Spinal cord (tissue), 10 donors: ENCODE measurements around the gene ZNF22. TPM values are rescaled to one million over a fixed set of nuclear protein-coding genes. Genes with fewer than 3 reads are reported as not detected.

ENCODE experiments used
- DNase-seq, 6 donors: peaks; one replicate each; pipeline versions ENCODE4 v3.0.0 to v3.0.0-alpha.2; 2013 to 2015; ENCODE audit warnings: low spot score in 6 of 6, low read depth in 4 of 6
- H3K27ac ChIP-seq: one replicate; pipeline ENCODE4 v1.5.1; 2013; ENCODE audit warnings: low read depth, low read length, control low read depth
- H3K27me3 ChIP-seq: one replicate; pipeline ENCODE4 v1.6.1; 2013; ENCODE audit warnings: low read length; ENCODE audit not compliant: control insufficient read depth, insufficient read depth
- H3K36me3 ChIP-seq: one replicate; pipeline ENCODE4 v1.6.1; 2013; ENCODE audit warnings: low read length; ENCODE audit not compliant: control insufficient read depth, insufficient read depth
- H3K4me1 ChIP-seq: one replicate; pipeline ENCODE4 v1.6.1; 2013; ENCODE audit warnings: low read length; ENCODE audit not compliant: control insufficient read depth, insufficient read depth
- H3K4me3 ChIP-seq: one replicate; pipeline ENCODE4 v1.5.1; 2013; ENCODE audit warnings: low read depth, low read length, control low read depth
- H3K9me3 ChIP-seq: one replicate; pipeline ENCODE4 v1.6.1; 2013; ENCODE audit warnings: low read length; ENCODE audit not compliant: control insufficient read depth, insufficient read depth
- WGBS: methylation state at CpG from one replicate; pipeline ENCODE4 v1.1.5; 2013; ENCODE audit warnings: missing lambda C conversion rate; ENCODE audit not compliant: insufficient coverage; 5-methylcytosine and 5-hydroxymethylcytosine counted together
- polyA plus RNA-seq, 2 donors: library from polyadenylated mRNA; unstranded; fragments of 120-200 nt; gene quantifications; one replicate each; pipeline ENCODE4 v1.2.1, GENCODE V29; 2013; ENCODE audit not compliant: insufficient read length in 2 of 2
- total RNA-seq, 2 donors: library from RNA; depleted of rRNA in 1 of 2; stranded (reverse); fragments of 120-200 nt in 1 of 2; fragments of >200 nt in 1 of 2; gene quantifications; one replicate each; pipeline versions ENCODE4 v1.2.3 to v1.2.4, GENCODE V29; 2013 to 2014
- donor health status: healthy.

ZNF22 gene
- total and polyA plus RNA-seq, 4 donors: 44.5 to 58.6 (median 46.0) TPM

GRCh38 chr10:44963772-44964633 lies 36.7 kb upstream of the ZNF22 start:
- H3K4me3 ChIP-seq: peak overlapping the region; percentile 0
- no peaks in the 10 kb centered on the region for H3K27me3 ChIP-seq
- WGBS: 12% methylated on average over 13 of the region's 15 CpGs
- DNase-seq: peak in 5 of 6 donors; percentile 62 to 91 (median 83)
- no peaks in the 10 kb centered on the region for H3K9me3 ChIP-seq
- H3K36me3 ChIP-seq: peaks cover 15% of the 10 kb centered on the region
- H3K27ac ChIP-seq: peak overlapping the region; percentile 94
- peaks cover 89% of the 10 kb centered on the region for H3K4me1 ChIP-seq

GRCh38 chr10:44965104-44965503 lies 35.6 kb upstream of the ZNF22 start:
- Histone ChIP-seq H3K4me1 (peaks cover 89% of the 10 kb centered on the region), H3K27ac (peak overlapping the region; percentile 94), H3K4me3 (no peak overlapping the region), H3K27me3 (no peaks in the 10 kb centered on the region), H3K36me3 (peaks cover 24% of the 10 kb centered on the region), H3K9me3 (no peaks in the 10 kb centered on the region)
- WGBS: no CpG with 5 or more reads among the region's 1 CpG
- no peak for DNase-seq

DNA sequence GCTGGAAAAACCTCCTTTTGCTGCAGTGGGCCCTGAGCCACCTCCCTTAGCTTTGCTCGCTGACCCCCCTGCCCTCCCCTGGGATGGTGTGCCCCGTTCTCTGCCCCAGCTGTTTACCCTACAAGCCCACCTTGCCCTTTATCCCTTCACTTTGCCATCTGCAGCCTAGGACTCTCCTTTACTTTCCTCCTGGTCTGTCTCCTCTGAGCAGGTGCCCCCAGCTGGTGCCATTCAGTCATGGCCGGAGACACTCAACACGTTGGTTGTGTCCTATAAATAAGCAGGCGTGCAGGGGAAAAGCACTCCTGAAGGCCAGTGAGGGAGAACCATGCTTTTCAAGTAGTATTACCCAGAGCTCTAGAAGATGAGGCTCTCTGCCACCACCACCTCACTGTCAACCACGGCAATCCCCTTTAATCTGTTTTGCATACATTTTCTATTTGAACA lies 35.0 kb upstream of the ZNF22 start:
- H3K4me1 ChIP-seq: peaks cover 83% of the 10 kb centered on the region

GRCh38 chr10:44966129-44966815 lies 34.5 kb upstream of the ZNF22 start:
- Histone ChIP-seq H3K4me3 (no peak overlapping the region), H3K4me1 (peaks cover 77% of the 10 kb centered on the region), H3K9me3 (no peaks in the 10 kb centered on the region), H3K27me3 (no peaks in the 10 kb centered on the region), H3K36me3 (peaks cover 35% of the 10 kb centered on the region), H3K27ac (peak overlapping the region; percentile 94)
- WGBS: 83% methylated on average over 4 of the region's 8 CpGs
- DNase-seq: no peak

More for the DNA sequence above, 35.0 kb upstream of the ZNF22 start:
- WGBS: 67% methylated on average over 2 of the region's 6 CpGs
- Histone ChIP-seq H3K9me3 (no peaks in the 10 kb centered on the region), H3K4me3 (no peak overlapping the region), H3K36me3 (peaks cover 29% of the 10 kb centered on the region), H3K27ac (peak overlapping the region; percentile 94), H3K27me3 (no peaks in the 10 kb centered on the region)
- no peak for DNase-seq

GRCh38 chr10:44966816-44967509 lies 33.8 kb upstream of the ZNF22 start:
- Histone ChIP-seq H3K4me3 (no peak overlapping the region), H3K9me3 (no peaks in the 10 kb centered on the region), H3K4me1 (peaks cover 70% of the 10 kb centered on the region), H3K27ac (peak overlapping the region; percentile 17), H3K27me3 (no peaks in the 10 kb centered on the region), H3K36me3 (peaks cover 42% of the 10 kb centered on the region)
- no peak for DNase-seq
- WGBS: 77% methylated on average over 8 of the region's 8 CpGs

DNA sequence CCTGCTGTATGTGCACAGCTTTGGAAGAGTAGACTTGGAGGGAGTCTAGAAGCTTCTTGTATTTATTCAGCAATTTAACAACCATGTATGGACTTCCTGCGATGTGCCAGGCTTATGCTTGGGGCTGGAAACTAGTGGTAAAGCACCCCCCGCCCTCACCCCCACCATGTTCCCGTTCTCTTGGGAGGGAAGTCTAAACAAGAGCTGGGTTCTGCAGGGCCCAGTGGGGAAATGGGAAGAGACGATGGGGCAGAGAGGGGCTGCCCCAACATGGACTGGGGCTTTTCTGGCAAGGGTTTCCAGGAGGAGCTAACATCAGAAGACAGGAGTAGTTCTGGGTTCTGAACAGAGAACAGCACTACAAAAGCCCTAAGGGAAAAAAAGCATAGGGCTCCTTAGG lies 33.1 kb upstream of the ZNF22 start:
- 73% methylated on average over 1 of the region's 4 CpGs for WGBS
- Histone ChIP-seq H3K27ac (peak overlapping the region; percentile 17), H3K4me1 (peaks cover 64% of the 10 kb centered on the region), H3K27me3 (no peaks in the 10 kb centered on the region), H3K4me3 (no peak overlapping the region), H3K36me3 (peaks cover 45% of the 10 kb centered on the region), H3K9me3 (no peaks in the 10 kb centered on the region)
- DNase-seq: no peak

DNA sequence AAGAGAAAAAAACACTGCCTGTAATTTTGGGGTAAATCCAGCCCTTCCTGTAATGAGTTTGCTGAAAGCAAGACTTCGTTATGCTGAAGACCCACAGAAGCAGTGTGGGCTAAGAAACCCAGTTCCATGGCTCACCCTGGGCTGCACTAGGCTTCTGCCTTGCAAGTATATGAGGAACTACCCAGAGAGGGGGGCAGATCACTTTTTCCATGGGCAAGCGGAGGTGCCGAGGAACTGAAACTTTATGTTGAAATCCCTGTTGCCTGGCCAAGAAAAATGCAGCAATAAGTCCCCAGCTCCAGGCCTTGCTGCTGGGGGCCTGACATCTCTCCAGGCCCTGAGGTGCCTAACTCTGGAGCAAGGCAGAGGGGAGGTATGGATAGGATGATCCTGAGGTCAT lies 32.6 kb upstream of the ZNF22 start:
- Histone ChIP-seq H3K4me3 (no peak overlapping the region), H3K9me3 (no peaks in the 10 kb centered on the region), H3K36me3 (peaks cover 46% of the 10 kb centered on the region), H3K27ac (peak overlapping the region; percentile 17), H3K27me3 (no peaks in the 10 kb centered on the region), H3K4me1 (peaks cover 63% of the 10 kb centered on the region)
- WGBS: 49% methylated on average over 3 of the region's 3 CpGs
- DNase-seq: no peak

GRCh38 chr10:44968500-44969400 lies 32.0 kb upstream of the ZNF22 start:
- H3K27ac ChIP-seq: no peak overlapping the region
- peaks cover 60% of the 10 kb centered on the region for H3K4me1 ChIP-seq
- peaks cover 50% of the 10 kb centered on the region for H3K36me3 ChIP-seq
- H3K4me3 ChIP-seq: no peak overlapping the region
- no peaks in the 10 kb centered on the region for H3K27me3 ChIP-seq
- DNase-seq: no peak
- no peaks in the 10 kb centered on the region for H3K9me3 ChIP-seq
- 86% methylated on average over 10 of the region's 11 CpGs for WGBS

- Histone ChIP-seq H3K4me1 (peaks cover 59% of the 10 kb centered on the region), H3K36me3 (peaks cover 58% of the 10 kb centered on the region), H3K27ac (no peak overlapping the region), H3K4me3 (no peak overlapping the region), H3K9me3 (no peaks in the 10 kb centered on the region), H3K27me3 (no peaks in the 10 kb centered on the region)
- no peak for DNase-seq
- WGBS: 87% methylated on average over 9 of the region's 9 CpGs
Observed at GRCh38 chr10:44969854-44970253, 30.9 kb upstream of the ZNF22 start.
